Epithelial cell of proximal tubule (primary cell): ENCODE results near the gene DMD. TPM values are rescaled to one million over a fixed set of nuclear protein-coding genes. Genes with fewer than 3 reads are reported as not detected.

Experiments used
- DNase-seq: peaks from one replicate; pipeline ENCODE4 v3.0.0-alpha.2; 2011; ENCODE audit warnings: low read depth
- H3K4me3 ChIP-seq: 2 replicates; pipeline ENCODE4 v1.5.1; 2011; ENCODE audit warnings: low read depth, mild to moderate bottlenecking, low read length
- total RNA-seq: library from RNA; depleted of rRNA; stranded (reverse); fragments of >200 nt; gene quantifications from 2 replicates; pipeline ENCODE4 v1.2.3, GENCODE V29; 2015
- TF ChIP-seq, protein P1 (sequence below): conservative IDR thresholded peaks from 2 replicates; pipeline ENCODE4 v1.5.1; 2012; ENCODE audit warnings: low read depth, mild to moderate bottlenecking, low read length

Gene DMD
- total RNA-seq, 1 donor from 2014 or later, result 1.3 TPM

DNA sequence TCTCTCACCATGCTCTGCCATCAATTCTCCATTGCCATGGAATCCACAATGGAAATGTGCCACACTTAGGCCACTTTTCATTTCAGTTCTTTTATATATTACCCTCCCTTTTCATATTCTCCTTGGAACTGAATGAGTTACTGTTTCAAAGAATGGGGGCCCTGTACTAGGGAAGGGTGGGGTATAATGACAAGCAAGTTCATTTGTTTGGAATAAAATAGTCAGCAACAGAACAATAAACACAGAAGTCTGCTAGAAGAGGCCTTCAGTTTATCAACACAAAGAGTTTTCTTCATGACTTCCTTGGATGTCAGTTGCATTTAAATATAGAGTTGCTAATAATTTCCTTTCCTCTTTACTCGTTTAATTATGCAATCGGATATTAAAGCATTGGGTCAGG is 1661.2 kb downstream of the DMD start:
- TF ChIP-seq, protein P1, sequence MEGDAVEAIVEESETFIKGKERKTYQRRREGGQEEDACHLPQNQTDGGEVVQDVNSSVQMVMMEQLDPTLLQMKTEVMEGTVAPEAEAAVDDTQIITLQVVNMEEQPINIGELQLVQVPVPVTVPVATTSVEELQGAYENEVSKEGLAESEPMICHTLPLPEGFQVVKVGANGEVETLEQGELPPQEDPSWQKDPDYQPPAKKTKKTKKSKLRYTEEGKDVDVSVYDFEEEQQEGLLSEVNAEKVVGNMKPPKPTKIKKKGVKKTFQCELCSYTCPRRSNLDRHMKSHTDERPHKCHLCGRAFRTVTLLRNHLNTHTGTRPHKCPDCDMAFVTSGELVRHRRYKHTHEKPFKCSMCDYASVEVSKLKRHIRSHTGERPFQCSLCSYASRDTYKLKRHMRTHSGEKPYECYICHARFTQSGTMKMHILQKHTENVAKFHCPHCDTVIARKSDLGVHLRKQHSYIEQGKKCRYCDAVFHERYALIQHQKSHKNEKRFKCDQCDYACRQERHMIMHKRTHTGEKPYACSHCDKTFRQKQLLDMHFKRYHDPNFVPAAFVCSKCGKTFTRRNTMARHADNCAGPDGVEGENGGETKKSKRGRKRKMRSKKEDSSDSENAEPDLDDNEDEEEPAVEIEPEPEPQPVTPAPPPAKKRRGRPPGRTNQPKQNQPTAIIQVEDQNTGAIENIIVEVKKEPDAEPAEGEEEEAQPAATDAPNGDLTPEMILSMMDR, result no peak
- DNase-seq, result no peak
- no peak overlapping the region for H3K4me3 ChIP-seq

DNA sequence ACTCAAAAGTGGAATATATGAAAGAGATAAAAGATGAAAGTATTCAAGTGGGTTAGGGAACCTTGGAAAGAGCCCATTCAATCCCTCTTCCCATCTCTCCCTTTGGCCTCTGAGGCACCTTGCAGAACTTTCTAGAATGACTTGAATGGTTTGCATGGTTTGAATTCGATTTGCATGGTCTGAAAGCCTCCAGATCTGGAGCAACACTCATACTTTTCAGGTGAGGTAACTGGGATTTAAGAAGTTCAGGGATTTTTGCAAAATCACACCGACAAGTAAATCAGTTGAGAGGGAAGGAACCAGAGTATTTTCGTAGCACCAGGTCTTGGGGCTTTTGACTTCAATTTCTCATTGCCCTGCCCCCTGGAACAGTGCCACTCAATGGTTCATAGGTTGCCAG is 1663.5 kb downstream of the DMD start:
- DNase-seq, result no peak
- H3K4me3 ChIP-seq, result no peak overlapping the region
- TF ChIP-seq, protein P1, result no peak

DNA sequence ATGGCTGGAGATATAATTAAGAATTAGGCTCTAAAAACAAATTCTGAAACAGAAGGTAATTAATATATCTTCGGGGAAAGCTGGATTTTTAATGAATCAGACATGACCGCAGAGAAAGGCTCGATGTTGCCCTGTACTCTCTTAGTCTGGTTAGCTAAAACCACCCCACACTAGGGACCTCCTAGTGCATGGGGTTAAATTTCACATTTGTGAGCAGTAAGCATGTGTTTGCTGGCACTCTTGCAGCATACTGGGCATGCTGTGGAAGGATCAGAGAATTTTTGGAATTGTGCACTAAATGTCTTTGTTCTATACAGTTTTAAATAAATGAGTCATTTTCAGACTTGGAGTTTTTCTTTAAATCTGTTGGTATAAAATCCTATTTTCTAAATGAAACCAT is 1663.9 kb downstream of the DMD start:
- no peak overlapping the region for H3K4me3 ChIP-seq
- TF ChIP-seq, protein P1, result no peak
- no peak for DNase-seq

DNA sequence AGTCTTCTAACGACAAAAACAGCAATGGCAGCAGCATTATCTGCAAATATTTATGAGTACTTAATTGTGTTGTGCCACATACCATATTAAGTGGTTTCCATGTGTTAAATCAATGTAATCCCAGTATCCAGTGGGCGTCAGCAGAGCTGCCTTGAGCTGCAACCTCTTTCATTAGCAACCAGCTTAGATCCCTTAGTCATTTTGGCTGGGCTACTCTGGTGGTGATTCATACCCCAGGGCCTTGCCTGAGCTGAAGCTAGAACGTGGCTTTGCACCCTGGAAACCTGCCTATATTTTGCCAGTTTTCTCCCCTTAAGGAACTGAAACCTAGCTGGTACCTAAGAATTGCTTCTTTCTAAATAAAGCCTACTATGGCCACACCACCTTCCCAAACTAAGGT is 1665.2 kb downstream of the DMD start:
- TF ChIP-seq, protein P1, result no peak
- DNase-seq, result peak; percentile 13
- no peak overlapping the region for H3K4me3 ChIP-seq

DNA sequence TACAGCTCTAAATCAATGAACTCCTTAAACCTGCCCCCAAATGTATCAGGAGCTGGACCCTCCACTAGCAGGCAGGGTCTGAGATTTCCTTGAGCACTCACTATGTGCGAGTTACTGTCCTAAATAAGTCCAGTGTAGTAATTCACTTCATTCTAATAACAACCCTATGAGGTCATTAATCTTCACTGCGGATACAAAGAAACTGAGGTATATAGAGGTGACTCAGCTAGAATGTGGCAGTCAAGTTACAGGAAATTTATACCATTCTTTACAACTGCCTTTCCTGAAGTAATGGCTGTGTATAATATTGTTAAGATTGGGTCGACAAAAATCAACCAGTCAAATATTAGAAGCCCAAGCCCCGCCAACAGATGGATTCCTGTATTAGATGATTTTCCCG is 1665.6 kb downstream of the DMD start:
- DNase-seq, result no peak
- no peak overlapping the region for H3K4me3 ChIP-seq
- TF ChIP-seq, protein P1, result no peak

DNA sequence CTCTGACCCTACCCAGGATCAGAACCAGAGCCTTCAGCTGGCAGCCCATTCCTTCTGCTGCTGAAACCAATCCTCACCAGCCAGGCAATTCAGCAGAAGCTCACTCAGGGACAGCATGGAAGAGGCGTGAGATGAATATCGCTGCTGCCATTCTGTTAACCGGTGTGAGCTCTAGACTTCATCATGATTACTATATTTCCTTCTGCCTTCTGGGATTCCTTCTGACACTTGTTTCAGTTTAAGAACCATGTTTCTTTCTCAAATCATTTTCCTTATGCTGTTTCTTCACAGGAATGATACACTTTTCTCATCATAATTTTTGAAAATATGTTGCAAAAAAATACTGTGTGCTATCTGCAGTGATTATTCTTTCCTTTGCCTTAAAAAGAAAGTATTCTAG is 1666.2 kb downstream of the DMD start:
- TF ChIP-seq, protein P1, result no peak
- H3K4me3 ChIP-seq, result no peak overlapping the region
- no peak for DNase-seq

DNA sequence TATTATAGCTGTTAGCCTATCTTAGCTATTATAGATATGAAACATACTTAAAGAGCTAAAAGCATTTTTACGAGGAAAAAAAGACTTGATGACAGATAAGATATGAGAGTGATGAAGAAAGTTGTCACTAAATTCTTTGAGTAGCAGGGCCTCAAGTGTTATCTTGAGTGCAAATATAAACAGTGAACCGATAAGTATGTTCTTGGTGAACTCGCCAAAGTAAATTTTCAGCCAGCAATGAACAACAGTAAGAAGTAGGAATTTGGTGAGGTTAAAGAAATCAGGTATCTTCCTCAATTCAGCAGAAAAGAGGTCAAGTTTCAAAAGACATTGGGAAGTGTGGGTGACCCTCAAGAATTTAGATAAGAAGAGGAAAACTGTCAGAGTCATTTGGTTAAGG is 1667.7 kb downstream of the DMD start:
- TF ChIP-seq, protein P1, result no peak

More for the DNA sequence above, 1667.7 kb downstream of the DMD start:
- no peak for DNase-seq
- H3K4me3 ChIP-seq, result no peak overlapping the region
